ENCODE data around the gene COQ6. TPM values are rescaled to one million over a fixed set of nuclear protein-coding genes. Genes with fewer than 3 reads are reported as not detected.
"Not testable (repeated sequence)": the region's sequence is repeated elsewhere in the genome, so short reads cannot be mapped to it uniquely, and the experiment has no call there.

COQ6 gene
- polyA plus RNA-seq, 1 donor from 2014 or later, result 82.3 TPM

GRCh38 chr14:73988065-73988464, 38.0 kb downstream of the COQ6 start:
- H3K4me2 ChIP-seq (ENCODE audit: low read length), result no peak overlapping the region
- no peak overlapping the region for H3K4me3 ChIP-seq (ENCODE audit: low read length)
- H3K9me2 ChIP-seq (ENCODE audit: insufficient read depth, low read length), result no peaks in the 10 kb centered on the region
- no peaks in the 10 kb centered on the region for H3K9me3 ChIP-seq (ENCODE audit: low read length)
- no peaks in the 10 kb centered on the region for H3K36me3 ChIP-seq (ENCODE audit: insufficient read depth, low read length)
- H3K27me3 ChIP-seq (ENCODE audit: insufficient read depth, low read depth, low read length), result no peaks in the 10 kb centered on the region
- H3K9ac ChIP-seq (ENCODE audit: low read length), result no peak overlapping the region
- H3K27ac ChIP-seq (ENCODE audit: low read length), result no peak overlapping the region
- no peaks in the 10 kb centered on the region for H4K20me1 ChIP-seq (ENCODE audit: insufficient read depth)
- no peaks in the 10 kb centered on the region for H3K79me2 ChIP-seq (replicated peaks; ENCODE audit: insufficient read depth, low read length)
- no peak overlapping the region for H2AFZ ChIP-seq (ENCODE audit: low read depth, low read length)
- no peaks in the 10 kb centered on the region for H3F3A ChIP-seq (ENCODE audit: insufficient read depth, low read length, poor library complexity, severe bottlenecking)
- TF ChIP-seq RAD21 (conservative IDR thresholded peaks at IDR 0.05) (no peak), MXI1 (conservative IDR thresholded peaks at IDR 0.05; ENCODE audit: poor library complexity, severe bottlenecking) (no peak)

- H3K27ac ChIP-seq (ENCODE audit: low read length); H3K4me3 ChIP-seq (ENCODE audit: low read length); H4K20me1 ChIP-seq (ENCODE audit: insufficient read depth); H3K4me2 ChIP-seq (ENCODE audit: low read length); H3K9me3 ChIP-seq (ENCODE audit: low read length); H3K36me3 ChIP-seq (ENCODE audit: insufficient read depth, low read length); H3K27me3 ChIP-seq (ENCODE audit: insufficient read depth, low read depth, low read length); H3K9ac ChIP-seq (ENCODE audit: low read length); H3K79me2 ChIP-seq (replicated peaks; ENCODE audit: insufficient read depth, low read length); H3F3A ChIP-seq (ENCODE audit: insufficient read depth, low read length, poor library complexity, severe bottlenecking); H3K9me2 ChIP-seq (ENCODE audit: insufficient read depth, low read length); H2AFZ ChIP-seq (ENCODE audit: low read depth, low read length): not testable (repeated sequence)
These were observed 38.6 kb downstream of the COQ6 start for GRCh38 chr14:73988656-73989055.

- no peaks in the 10 kb centered on the region for H3F3A ChIP-seq (ENCODE audit: insufficient read depth, low read length, poor library complexity, severe bottlenecking)
- no peaks in the 10 kb centered on the region for H3K27me3 ChIP-seq (ENCODE audit: insufficient read depth, low read depth, low read length)
- H2AFZ ChIP-seq (ENCODE audit: low read depth, low read length), result no peak overlapping the region
- H3K9ac ChIP-seq (ENCODE audit: low read length), result no peak overlapping the region
- no peak overlapping the region for H3K27ac ChIP-seq (ENCODE audit: low read length)
- no peak overlapping the region for H3K4me2 ChIP-seq (ENCODE audit: low read length)
- no peaks in the 10 kb centered on the region for H3K36me3 ChIP-seq (ENCODE audit: insufficient read depth, low read length)
- no peaks in the 10 kb centered on the region for H3K9me2 ChIP-seq (ENCODE audit: insufficient read depth, low read length)
- H3K9me3 ChIP-seq (ENCODE audit: low read length), result no peaks in the 10 kb centered on the region
- no peaks in the 10 kb centered on the region for H3K79me2 ChIP-seq (replicated peaks; ENCODE audit: insufficient read depth, low read length)
- no peak overlapping the region for H3K4me3 ChIP-seq (ENCODE audit: low read length)
- no peaks in the 10 kb centered on the region for H4K20me1 ChIP-seq (ENCODE audit: insufficient read depth)
- TF ChIP-seq CTCF (IDR thresholded peaks at IDR 0.05; ENCODE audit: poor library complexity, severe bottlenecking), result no peak
- no peak for TF ChIP-seq RAD21 (conservative IDR thresholded peaks at IDR 0.05)
- no peak for TF ChIP-seq MXI1 (conservative IDR thresholded peaks at IDR 0.05; ENCODE audit: poor library complexity, severe bottlenecking)
- no peak for TF ChIP-seq REST (IDR thresholded peaks at IDR 0.05; ENCODE audit: borderline replicate concordance)
- no peak for TF ChIP-seq EP300 (conservative IDR thresholded peaks at IDR 0.05; ENCODE audit: poor library complexity, severe bottlenecking)
- no peak for TF ChIP-seq POLR2AphosphoS5 (IDR thresholded peaks at IDR 0.05)
- no peak for TF ChIP-seq EZH2 (IDR thresholded peaks at IDR 0.05; ENCODE audit: borderline replicate concordance, insufficient read depth, low read length, poor library complexity, severe bottlenecking)
- TF ChIP-seq SMC3 (conservative IDR thresholded peaks at IDR 0.05; ENCODE audit: poor library complexity), result no peak
- TF ChIP-seq TAF1 (IDR thresholded peaks at IDR 0.05; ENCODE audit: low read depth), result no peak
These were observed 41.0 kb downstream of the COQ6 start for GRCh38 chr14:73991092-73991491.

- not testable (repeated sequence) for H3K9ac ChIP-seq (ENCODE audit: low read length); H3K4me2 ChIP-seq (ENCODE audit: low read length); H3K9me3 ChIP-seq (ENCODE audit: low read length); H3K27me3 ChIP-seq (ENCODE audit: insufficient read depth, low read depth, low read length); H3K27ac ChIP-seq (ENCODE audit: low read length); H4K20me1 ChIP-seq (ENCODE audit: insufficient read depth); H3K79me2 ChIP-seq (replicated peaks; ENCODE audit: insufficient read depth, low read length); H3K4me3 ChIP-seq (ENCODE audit: low read length); H3K9me2 ChIP-seq (ENCODE audit: insufficient read depth, low read length); H2AFZ ChIP-seq (ENCODE audit: low read depth, low read length); H3F3A ChIP-seq (ENCODE audit: insufficient read depth, low read length, poor library complexity, severe bottlenecking); H3K36me3 ChIP-seq (ENCODE audit: insufficient read depth, low read length)
These were observed 44.8 kb downstream of the COQ6 start for GRCh38 chr14:73994926-73995325.

Measured in neural cell (in vitro differentiated cells).